Fibroblast of villous mesenchyme (primary cell): ENCODE results near the gene KIAA1671. TPM values are rescaled to one million over a fixed set of nuclear protein-coding genes. Genes with fewer than 3 reads are reported as not detected.

Experiments used
- DNase-seq: peaks from one replicate; pipeline ENCODE4 v3.0.0-alpha.2; 2010; ENCODE audit warnings: low read depth
- H3K4me3 ChIP-seq: 2 replicates; pipeline ENCODE4 v1.5.1; 2011; ENCODE audit warnings: low read depth, mild to moderate bottlenecking, low read length
- total RNA-seq: library from RNA; depleted of rRNA; stranded (reverse); fragments of >200 nt; gene quantifications from 2 replicates; pipeline ENCODE4 v1.2.3, GENCODE V29; 2012
- TF ChIP-seq, protein P1 (sequence below): IDR thresholded peaks from 2 replicates; pipeline ENCODE4 v1.5.1; 2012; ENCODE audit warnings: low read depth, mild to moderate bottlenecking, low read length; ENCODE audit not compliant: insufficient read depth

KIAA1671 gene
- total RNA-seq, 1 donor, result 3.5 TPM

DNA sequence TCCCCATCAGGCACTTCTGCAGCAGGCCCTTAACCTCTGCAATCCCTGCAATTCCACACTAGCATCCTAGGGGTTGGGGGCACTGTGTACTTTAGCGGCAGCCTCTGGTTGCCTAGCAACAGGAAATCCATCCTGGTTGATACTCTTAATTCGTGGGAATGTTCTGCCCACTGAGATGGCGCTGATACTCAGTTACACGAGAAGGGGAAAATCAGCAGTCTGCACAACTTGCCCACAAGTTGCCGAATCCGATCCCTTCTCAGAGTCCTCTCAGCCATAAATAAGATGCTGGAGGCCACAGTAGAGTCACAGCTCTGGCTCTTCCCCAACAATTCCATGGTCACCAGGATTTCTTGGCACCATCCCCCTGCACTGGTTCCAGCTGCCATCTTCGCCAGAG lies 189.6 kb downstream of the KIAA1671 start:
- TF ChIP-seq, protein P1, sequence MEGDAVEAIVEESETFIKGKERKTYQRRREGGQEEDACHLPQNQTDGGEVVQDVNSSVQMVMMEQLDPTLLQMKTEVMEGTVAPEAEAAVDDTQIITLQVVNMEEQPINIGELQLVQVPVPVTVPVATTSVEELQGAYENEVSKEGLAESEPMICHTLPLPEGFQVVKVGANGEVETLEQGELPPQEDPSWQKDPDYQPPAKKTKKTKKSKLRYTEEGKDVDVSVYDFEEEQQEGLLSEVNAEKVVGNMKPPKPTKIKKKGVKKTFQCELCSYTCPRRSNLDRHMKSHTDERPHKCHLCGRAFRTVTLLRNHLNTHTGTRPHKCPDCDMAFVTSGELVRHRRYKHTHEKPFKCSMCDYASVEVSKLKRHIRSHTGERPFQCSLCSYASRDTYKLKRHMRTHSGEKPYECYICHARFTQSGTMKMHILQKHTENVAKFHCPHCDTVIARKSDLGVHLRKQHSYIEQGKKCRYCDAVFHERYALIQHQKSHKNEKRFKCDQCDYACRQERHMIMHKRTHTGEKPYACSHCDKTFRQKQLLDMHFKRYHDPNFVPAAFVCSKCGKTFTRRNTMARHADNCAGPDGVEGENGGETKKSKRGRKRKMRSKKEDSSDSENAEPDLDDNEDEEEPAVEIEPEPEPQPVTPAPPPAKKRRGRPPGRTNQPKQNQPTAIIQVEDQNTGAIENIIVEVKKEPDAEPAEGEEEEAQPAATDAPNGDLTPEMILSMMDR, result no peak
- DNase-seq, result no peak
- no peak overlapping the region for H3K4me3 ChIP-seq

DNA sequence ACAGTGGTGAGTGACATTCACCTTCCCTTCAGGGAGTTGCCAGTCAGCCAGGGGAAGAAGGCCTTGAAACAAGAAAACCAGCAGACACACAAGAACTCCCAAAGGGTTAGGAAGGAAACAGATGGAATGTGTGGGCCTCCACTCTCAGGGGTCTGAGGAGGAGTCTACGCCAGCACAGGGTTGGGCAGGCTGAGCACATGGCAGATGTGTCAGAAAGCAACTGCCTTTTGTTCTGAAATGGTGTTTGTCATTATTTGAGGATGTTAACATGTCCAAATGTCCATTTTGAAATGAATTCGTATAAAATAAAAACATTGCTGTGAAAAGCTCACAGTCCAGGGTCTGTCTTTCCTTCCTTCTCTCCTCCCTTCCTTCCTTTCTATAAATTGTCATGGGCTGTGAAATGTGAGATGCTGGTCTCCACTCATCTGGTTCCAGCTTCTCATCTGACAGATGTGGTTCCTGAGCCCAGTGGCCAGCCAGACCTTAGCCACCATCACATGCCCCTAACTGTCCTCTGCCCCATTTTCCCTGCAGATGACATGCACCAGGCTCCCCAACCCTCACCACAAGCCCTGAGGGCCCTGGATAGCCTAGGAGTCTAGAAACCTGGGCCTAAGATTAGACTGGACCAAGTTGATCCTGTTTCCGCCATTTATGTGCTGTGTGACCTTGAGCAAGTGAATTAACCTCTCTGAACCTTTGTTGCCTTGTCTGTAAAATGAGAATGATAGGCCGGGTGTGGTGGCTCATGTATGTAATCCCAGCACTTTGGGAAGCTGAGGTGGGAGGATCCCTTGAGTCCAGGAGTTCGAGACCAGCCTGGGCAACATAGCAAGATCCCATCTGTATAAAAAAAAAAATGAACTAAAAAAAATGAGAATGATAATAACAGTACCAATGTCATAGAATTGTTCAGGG lies 190.9 kb downstream of the KIAA1671 start:
- TF ChIP-seq, protein P1, result no peak
- DNase-seq, result no peak

DNA sequence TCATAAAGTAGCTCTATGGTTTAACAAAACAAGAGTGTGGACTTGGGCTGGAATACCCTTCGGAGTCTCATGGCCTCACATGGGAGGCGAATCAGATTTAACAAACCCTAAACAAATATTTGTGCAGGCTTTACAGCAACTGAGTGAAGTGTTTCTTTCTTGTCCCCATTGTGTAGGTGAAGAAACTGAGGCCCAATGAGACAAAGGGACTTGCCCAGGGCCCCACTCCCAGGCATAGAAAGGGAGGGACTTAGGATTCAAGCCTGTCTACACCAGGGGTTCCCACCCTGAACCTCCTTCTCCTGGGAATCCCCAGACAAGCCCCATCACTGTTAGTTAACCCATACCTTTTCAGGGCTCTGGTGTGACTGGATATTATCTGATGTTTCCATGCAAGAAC lies 192.0 kb downstream of the KIAA1671 start:
- no peak overlapping the region for H3K4me3 ChIP-seq
- TF ChIP-seq, protein P1, result no peak
- DNase-seq, result no peak

More for the DNA sequence above, 190.9 kb downstream of the KIAA1671 start:
- no peak overlapping the region for H3K4me3 ChIP-seq

DNA sequence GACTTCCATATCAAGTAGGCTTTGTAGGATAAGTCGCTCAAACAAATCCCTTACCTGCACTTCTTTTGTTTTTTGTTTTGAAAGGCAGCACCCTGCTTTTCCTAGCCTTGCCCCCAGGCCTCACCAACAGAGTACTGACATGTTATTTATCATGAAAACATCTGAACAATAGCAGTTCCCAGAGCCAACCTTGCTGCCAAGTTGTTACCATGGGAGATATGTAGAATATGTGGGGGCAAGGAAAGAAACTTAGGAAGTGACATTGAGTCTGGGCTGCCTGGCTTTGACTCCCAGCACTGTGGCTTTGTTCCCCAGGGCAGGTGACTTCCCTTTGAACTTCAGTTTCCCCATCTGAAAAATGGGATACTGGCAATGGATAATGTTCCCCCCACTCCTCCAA lies 193.8 kb downstream of the KIAA1671 start:
- no peak overlapping the region for H3K4me3 ChIP-seq
- DNase-seq, result no peak
- TF ChIP-seq, protein P1, result no peak

DNA sequence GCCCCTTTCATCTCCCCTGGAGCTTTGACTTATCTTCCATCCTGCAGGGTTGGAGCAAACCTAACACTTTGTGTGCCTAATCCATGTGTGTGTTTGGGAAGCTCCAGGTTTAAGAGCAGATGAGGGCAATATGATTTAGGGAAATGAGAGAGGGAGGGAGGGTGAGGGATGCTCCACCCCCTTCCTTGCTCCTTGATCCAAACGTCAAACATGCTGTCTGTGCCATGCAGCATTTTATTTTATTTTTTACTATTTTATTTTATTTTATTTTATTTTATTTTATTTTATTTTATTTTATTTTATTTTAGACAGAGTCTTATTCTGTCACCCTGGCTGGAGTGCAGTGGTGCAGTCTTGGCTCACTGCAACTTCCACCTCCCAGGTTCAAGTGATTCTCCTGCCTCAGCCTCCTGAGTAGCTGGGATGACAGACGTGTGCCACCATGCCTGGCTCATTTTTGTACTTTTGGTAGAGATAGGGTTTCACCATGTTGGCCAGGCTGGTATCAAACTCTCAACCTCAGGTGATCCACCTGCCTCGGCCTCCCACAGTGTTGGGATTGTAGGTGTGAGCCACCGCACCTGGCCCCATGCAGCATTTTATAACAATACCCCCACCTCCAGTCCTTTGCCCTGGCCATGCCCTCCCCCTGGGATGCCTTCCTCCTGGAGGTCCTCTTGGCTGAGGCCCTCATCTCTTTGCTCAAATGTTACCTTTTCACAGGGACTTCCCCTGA lies 194.6 kb downstream of the KIAA1671 start:
- no peak for DNase-seq
- TF ChIP-seq, protein P1, result no peak
- no peak overlapping the region for H3K4me3 ChIP-seq

DNA sequence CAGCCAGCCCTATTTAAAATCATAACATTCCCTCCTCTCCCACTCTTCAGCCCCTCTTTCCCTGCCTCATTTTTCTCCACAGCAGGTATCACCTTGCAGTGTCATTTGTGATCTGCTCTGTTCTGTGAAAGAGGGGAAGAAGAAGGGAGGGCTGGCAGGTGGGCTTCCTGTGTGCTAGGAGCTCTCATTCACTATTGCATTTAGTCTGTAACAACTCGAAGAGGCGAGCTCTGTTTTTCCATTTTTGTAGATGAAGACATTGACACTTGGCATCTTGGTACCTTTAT lies 195.1 kb downstream of the KIAA1671 start:
- DNase-seq, result no peak
- H3K4me3 ChIP-seq, result no peak overlapping the region
- TF ChIP-seq, protein P1, result no peak
